Peyer's patch (tissue), 4 donors: ENCODE data around the gene GABRA5. TPM values are rescaled to one million over a fixed set of nuclear protein-coding genes. Genes with fewer than 3 reads are reported as not detected.

Source experiments
- DNase-seq, 3 donors: peaks; one replicate each; pipeline ENCODE4 v3.0.0-alpha.2; 2017 to 2019
- H3K27ac ChIP-seq, 4 donors: fragments of 200-600 bp; sonication (generic); one replicate each; pipeline ENCODE4 v1.5.1; 2016 to 2019
- H3K27me3 ChIP-seq, 2 donors: fragments of 200-600 bp; sonication (generic); one replicate each; pipeline ENCODE4 v1.5.1; 2019
- H3K36me3 ChIP-seq, 3 donors: fragments of 200-600 bp; sonication (generic); one replicate each; pipeline ENCODE4 v1.5.1; 2016 to 2019
- H3K4me1 ChIP-seq, 4 donors: fragments of 200-600 bp; sonication (generic); one replicate each; pipeline ENCODE4 v1.5.1; 2016 to 2019
- H3K4me3 ChIP-seq, 4 donors: fragments of 200-600 bp; sonication (generic); 1 replicate in 3 of 4; 2 replicates in 1 of 4; pipeline ENCODE4 v1.5.1; 2016 to 2019; ENCODE audit warnings: mild to moderate bottlenecking in 1 of 4
- H3K9me3 ChIP-seq, 4 donors: fragments of 200-600 bp; sonication (generic); one replicate each; pipeline ENCODE4 v1.5.1; 2016 to 2019; ENCODE audit warnings: mild to moderate bottlenecking in 1 of 4
- CTCF ChIP-seq, 6 experiments: fragments of 450-650 bp in 4 of 6; fragments of 200-600 bp in 2 of 6; sonication (generic) in 1 of 6; IDR thresholded peaks; one replicate each; pipeline ENCODE4 v1.5.1; 2017 to 2019; ENCODE audit warnings: antibody characterized with exemption in 6 of 6, mild to moderate bottlenecking in 3 of 6, moderate library complexity in 1 of 6
- POLR2A ChIP-seq, 2 donors: fragments of 450-650 bp; IDR thresholded peaks; one replicate each; pipeline ENCODE4 v1.5.1; 2017; ENCODE audit warnings: antibody characterized with exemption in 2 of 2, mild to moderate bottlenecking in 2 of 2, moderate library complexity in 2 of 2
- total RNA-seq, 4 donors: library from RNA; depleted of rRNA; stranded (reverse); fragments of >200 nt; gene quantifications; one replicate each; pipeline ENCODE4 v1.1.0, GENCODE V29; 2016

The GABRA5 gene
- total RNA-seq, 4 donors from 2014 or later, result not detected

GRCh38 chr15:26901041-26901440 is 34.2 kb downstream of the GABRA5 start:
- peaks cover 0 to 2% (median 0%) of the 10 kb centered on the region in 4 donors for H3K9me3 ChIP-seq
- no peak for TF ChIP-seq CTCF (IDR thresholded peaks at IDR 0.05)
- TF ChIP-seq POLR2A (IDR thresholded peaks at IDR 0.05), result no peak

GRCh38 chr15:26910715-26911114 is 43.9 kb downstream of the GABRA5 start:
- no peak overlapping the region for H3K27ac ChIP-seq
- H3K4me1 ChIP-seq, result no peaks in the 10 kb centered on the region
- H3K9me3 ChIP-seq, result no peaks in the 10 kb centered on the region

More at GRCh38 chr15:26901041-26901440, 34.2 kb downstream of the GABRA5 start:
- no peaks in the 10 kb centered on the region for H3K4me1 ChIP-seq
- no peaks in the 10 kb centered on the region for H3K36me3 ChIP-seq
- H3K4me3 ChIP-seq, result no peak overlapping the region
- no peak overlapping the region for H3K27ac ChIP-seq
- H3K27me3 ChIP-seq, result no peaks in the 10 kb centered on the region
- DNase-seq, result no peak

GRCh38 chr15:26921433-26921832 is 54.6 kb downstream of the GABRA5 start:
- Histone ChIP-seq H3K27me3 (no peaks in the 10 kb centered on the region), H3K27ac (no peak overlapping the region), H3K9me3 (peaks cover 0 to 8% (median 0%) of the 10 kb centered on the region in 4 donors), H3K4me3 (no peak overlapping the region), H3K36me3 (no peaks in the 10 kb centered on the region), H3K4me1 (no peaks in the 10 kb centered on the region)
- DNase-seq, result no peak
- TF ChIP-seq POLR2A (IDR thresholded peaks at IDR 0.05) (no peak), CTCF (IDR thresholded peaks at IDR 0.05) (no peak)

More at GRCh38 chr15:26910715-26911114, 43.9 kb downstream of the GABRA5 start:
- no peak for DNase-seq
- Histone ChIP-seq H3K36me3 (no peaks in the 10 kb centered on the region), H3K4me3 (no peak overlapping the region), H3K27me3 (no peaks in the 10 kb centered on the region)
- TF ChIP-seq CTCF (IDR thresholded peaks at IDR 0.05) (no peak), POLR2A (IDR thresholded peaks at IDR 0.05) (no peak)

DNA sequence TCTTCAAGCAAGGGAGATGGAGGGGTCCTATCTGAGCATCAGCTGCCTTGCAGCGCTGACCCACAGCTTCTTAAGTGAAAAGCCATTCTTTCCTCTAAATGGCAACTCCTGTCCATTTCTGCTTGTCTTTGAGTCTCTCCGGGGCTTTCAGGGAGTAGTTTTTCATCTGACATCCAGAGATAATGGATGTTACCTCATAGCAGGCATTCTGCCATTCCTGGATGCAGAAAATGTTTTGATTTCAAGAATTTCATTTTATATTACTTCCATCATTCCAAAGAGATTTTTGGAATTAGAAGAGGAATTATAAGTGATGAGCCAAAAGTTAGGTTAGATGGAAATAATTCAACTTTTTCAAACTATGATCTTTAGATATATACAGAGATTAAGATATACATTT is 59.2 kb downstream of the GABRA5 start:
- TF ChIP-seq POLR2A (IDR thresholded peaks at IDR 0.05), result no peak
- H3K9me3 ChIP-seq, result no peaks in the 10 kb centered on the region

GRCh38 chr15:26928051-26928450 is 61.2 kb downstream of the GABRA5 start:
- Histone ChIP-seq H3K27ac (no peak overlapping the region), H3K4me3 (no peak overlapping the region), H3K27me3 (no peaks in the 10 kb centered on the region), H3K4me1 (no peaks in the 10 kb centered on the region), H3K9me3 (no peaks in the 10 kb centered on the region), H3K36me3 (no peaks in the 10 kb centered on the region)
- TF ChIP-seq CTCF (IDR thresholded peaks at IDR 0.05) (no peak), POLR2A (IDR thresholded peaks at IDR 0.05) (no peak)
- DNase-seq, result no peak

More for the DNA sequence above, 59.2 kb downstream of the GABRA5 start:
- Histone ChIP-seq H3K36me3 (no peaks in the 10 kb centered on the region), H3K4me3 (no peak overlapping the region), H3K4me1 (no peaks in the 10 kb centered on the region), H3K27me3 (no peaks in the 10 kb centered on the region), H3K27ac (no peak overlapping the region)
- DNase-seq, result no peak

DNA sequence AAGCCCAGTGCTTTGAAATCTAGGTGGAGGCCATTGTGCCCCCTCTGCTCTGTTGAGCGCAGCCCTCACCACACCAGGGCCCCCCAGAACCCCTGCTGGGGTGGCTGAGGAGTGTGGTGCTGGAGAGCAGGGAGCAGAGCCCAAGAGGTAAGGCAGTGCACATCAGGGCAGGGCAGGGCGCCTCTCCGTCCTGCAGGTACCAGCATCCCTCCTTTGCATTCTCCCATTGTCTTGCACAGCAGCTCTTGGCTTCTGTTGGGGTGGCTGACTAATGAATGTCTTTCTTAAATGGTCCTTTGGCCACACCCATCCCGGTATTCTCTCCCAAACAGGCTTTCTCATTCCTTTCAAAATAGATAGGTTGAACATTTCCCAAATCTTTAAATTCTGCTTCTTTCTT is 62.7 kb downstream of the GABRA5 start:
- Histone ChIP-seq H3K27me3 (no peaks in the 10 kb centered on the region), H3K4me3 (no peak overlapping the region), H3K4me1 (no peaks in the 10 kb centered on the region), H3K36me3 (no peaks in the 10 kb centered on the region), H3K9me3 (no peaks in the 10 kb centered on the region), H3K27ac (no peak overlapping the region)
- DNase-seq, result no peak
- TF ChIP-seq CTCF (IDR thresholded peaks at IDR 0.05), result no peak
- no peak for TF ChIP-seq POLR2A (IDR thresholded peaks at IDR 0.05)
